ENCODE measurements around the gene TUT7. TPM values are rescaled to one million over a fixed set of nuclear protein-coding genes. Genes with fewer than 3 reads are reported as not detected.

The TUT7 gene
- total RNA-seq, 1 donor from 2014 or later: 26.6 TPM

DNA sequence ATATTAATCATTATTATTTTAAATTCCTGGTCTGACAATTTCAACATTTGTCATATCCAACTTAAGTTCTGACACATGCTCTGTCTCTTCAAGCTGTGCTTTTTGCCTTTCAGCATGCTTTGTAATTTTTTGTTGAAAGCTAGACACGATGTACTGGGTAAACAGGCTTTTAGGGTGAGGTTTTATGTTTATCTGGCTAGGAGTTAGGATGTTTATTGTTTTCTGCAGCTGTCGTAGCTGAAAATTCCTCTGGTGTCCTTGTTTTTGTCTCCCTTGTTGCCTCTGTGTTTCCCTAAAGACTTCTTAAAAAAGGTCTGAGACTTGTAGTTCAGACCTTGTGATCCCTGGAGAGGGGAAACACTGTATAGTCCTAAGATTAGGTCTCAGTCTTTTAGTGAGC lies 20.6 kb downstream of the TUT7 start:
- no peak overlapping the region for H3K4me3 Mint-ChIP-seq
- no peak for DNase-seq (ENCODE audit: low spot score in 2 of 2, unreplicated experiment in 2 of 2)
- H3K4me1 Mint-ChIP-seq: no peaks in the 10 kb centered on the region
- TF ChIP-seq, protein P1, sequence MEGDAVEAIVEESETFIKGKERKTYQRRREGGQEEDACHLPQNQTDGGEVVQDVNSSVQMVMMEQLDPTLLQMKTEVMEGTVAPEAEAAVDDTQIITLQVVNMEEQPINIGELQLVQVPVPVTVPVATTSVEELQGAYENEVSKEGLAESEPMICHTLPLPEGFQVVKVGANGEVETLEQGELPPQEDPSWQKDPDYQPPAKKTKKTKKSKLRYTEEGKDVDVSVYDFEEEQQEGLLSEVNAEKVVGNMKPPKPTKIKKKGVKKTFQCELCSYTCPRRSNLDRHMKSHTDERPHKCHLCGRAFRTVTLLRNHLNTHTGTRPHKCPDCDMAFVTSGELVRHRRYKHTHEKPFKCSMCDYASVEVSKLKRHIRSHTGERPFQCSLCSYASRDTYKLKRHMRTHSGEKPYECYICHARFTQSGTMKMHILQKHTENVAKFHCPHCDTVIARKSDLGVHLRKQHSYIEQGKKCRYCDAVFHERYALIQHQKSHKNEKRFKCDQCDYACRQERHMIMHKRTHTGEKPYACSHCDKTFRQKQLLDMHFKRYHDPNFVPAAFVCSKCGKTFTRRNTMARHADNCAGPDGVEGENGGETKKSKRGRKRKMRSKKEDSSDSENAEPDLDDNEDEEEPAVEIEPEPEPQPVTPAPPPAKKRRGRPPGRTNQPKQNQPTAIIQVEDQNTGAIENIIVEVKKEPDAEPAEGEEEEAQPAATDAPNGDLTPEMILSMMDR (IDR thresholded peaks at IDR 0.05; ENCODE audit: unreplicated experiment): no peak
- H3K9me3 Mint-ChIP-seq: peaks cover 13% of the 10 kb centered on the region
- peaks cover 58% of the 10 kb centered on the region for H3K36me3 Mint-ChIP-seq
- no peaks in the 10 kb centered on the region for H3K27me3 Mint-ChIP-seq (ENCODE audit: low read depth)
- H3K27ac Mint-ChIP-seq: no peak overlapping the region

DNA sequence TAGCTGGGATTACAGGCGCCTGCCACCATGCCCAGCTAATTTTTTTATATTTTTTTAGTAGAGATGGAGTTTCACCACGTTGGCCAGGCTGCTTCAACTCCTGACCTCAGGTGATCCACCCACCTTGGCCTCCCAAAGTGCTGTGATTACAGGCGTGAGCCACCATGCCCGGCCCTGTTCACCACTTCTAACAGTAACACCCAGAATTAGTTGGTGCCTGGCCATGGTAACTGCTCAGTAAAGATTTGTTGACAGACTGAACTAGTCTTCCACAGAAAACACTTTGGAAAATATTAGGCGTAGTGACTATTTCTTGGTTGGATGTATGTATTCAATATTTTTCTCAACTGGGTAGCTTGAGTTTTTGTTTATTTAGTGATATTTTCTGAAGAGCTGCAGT lies 24.0 kb downstream of the TUT7 start:
- Mint-ChIP-seq H3K27me3 (ENCODE audit: low read depth) (no peaks in the 10 kb centered on the region), H3K4me3 (no peak overlapping the region), H3K4me1 (no peaks in the 10 kb centered on the region), H3K36me3 (peaks cover 51% of the 10 kb centered on the region), H3K9me3 (peaks cover 13% of the 10 kb centered on the region), H3K27ac (no peak overlapping the region)
- TF ChIP-seq, protein P1 (IDR thresholded peaks at IDR 0.05; ENCODE audit: unreplicated experiment): no peak
- DNase-seq (ENCODE audit: low spot score in 2 of 2, unreplicated experiment in 2 of 2): no peak

DNA sequence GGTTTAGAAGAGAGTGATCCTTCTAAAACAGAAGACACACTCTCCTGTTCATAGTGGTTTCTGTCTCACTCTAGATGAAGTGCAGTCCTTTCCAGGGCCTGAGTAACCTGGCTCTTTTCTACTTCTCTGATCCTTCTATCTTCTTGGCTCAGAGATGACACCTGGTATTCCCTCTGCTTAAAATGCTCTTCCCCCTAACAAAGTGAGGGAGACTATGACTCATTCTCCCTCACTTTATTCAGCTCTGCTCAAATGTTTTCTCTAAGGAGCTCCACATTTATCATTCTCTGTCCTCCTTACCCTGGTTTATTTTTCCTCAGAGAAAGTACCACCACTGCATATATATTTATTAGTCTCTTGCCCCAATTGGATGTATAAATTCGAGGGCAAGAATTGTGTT lies 24.6 kb downstream of the TUT7 start:
- peaks cover 49% of the 10 kb centered on the region for H3K36me3 Mint-ChIP-seq
- TF ChIP-seq, protein P1 (IDR thresholded peaks at IDR 0.05; ENCODE audit: unreplicated experiment): no peak
- DNase-seq (ENCODE audit: low spot score in 2 of 2, unreplicated experiment in 2 of 2): no peak
- H3K9me3 Mint-ChIP-seq: peaks cover 13% of the 10 kb centered on the region
- H3K27ac Mint-ChIP-seq: no peak overlapping the region
- H3K4me1 Mint-ChIP-seq: no peaks in the 10 kb centered on the region
- no peak overlapping the region for H3K4me3 Mint-ChIP-seq
- H3K27me3 Mint-ChIP-seq (ENCODE audit: low read depth): no peaks in the 10 kb centered on the region

DNA sequence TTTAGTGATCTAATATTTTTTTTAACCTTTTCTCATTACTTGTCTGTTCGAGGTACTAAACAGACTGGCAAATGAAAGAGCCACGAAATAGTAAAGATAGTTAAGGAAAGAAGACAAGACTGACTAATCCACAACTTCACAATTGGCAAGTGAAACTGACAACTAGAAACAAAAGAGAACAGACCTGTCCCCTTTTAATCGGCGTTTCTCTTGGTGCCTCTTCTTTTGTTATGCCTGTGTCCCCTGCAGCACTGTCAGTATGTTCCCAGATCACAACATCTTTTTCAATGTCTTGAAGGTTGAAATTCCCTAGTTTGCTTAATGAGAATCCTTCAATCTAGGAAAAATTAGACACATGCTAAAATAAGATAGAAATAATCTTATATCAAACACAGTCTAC lies 26.1 kb downstream of the TUT7 start:
- Mint-ChIP-seq H3K4me1 (no peaks in the 10 kb centered on the region), H3K36me3 (peaks cover 46% of the 10 kb centered on the region), H3K4me3 (no peak overlapping the region), H3K27ac (no peak overlapping the region), H3K27me3 (ENCODE audit: low read depth) (no peaks in the 10 kb centered on the region), H3K9me3 (peaks cover 12% of the 10 kb centered on the region)
- no peak for DNase-seq (ENCODE audit: low spot score in 2 of 2, unreplicated experiment in 2 of 2)
- TF ChIP-seq, protein P1 (IDR thresholded peaks at IDR 0.05; ENCODE audit: unreplicated experiment): no peak

DNA sequence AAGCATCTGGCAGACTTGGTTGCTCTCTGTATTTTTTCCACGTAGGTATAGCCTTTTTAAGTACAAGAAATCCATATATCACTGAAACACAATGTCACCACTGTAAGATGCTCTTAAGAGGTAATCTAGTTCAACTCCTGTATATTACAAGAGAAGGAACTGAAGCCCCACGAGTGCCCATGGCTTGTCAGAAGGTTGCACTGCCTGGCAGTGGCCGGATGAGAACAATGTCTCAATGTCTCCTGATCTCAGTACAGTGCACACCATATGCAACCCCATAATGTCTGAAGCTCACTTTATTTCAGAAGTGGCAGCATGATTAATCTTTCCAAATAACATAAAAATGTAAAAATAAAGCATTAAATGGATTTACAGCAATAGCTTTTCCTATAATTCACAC lies 27.7 kb downstream of the TUT7 start:
- no peaks in the 10 kb centered on the region for H3K9me3 Mint-ChIP-seq
- H3K4me1 Mint-ChIP-seq: no peaks in the 10 kb centered on the region
- no peak overlapping the region for H3K27ac Mint-ChIP-seq
- H3K27me3 Mint-ChIP-seq (ENCODE audit: low read depth): no peaks in the 10 kb centered on the region
- DNase-seq (ENCODE audit: low spot score in 2 of 2, unreplicated experiment in 2 of 2): no peak
- TF ChIP-seq, protein P1 (IDR thresholded peaks at IDR 0.05; ENCODE audit: unreplicated experiment): no peak
- H3K4me3 Mint-ChIP-seq: no peak overlapping the region
- H3K36me3 Mint-ChIP-seq: peaks cover 46% of the 10 kb centered on the region

DNA sequence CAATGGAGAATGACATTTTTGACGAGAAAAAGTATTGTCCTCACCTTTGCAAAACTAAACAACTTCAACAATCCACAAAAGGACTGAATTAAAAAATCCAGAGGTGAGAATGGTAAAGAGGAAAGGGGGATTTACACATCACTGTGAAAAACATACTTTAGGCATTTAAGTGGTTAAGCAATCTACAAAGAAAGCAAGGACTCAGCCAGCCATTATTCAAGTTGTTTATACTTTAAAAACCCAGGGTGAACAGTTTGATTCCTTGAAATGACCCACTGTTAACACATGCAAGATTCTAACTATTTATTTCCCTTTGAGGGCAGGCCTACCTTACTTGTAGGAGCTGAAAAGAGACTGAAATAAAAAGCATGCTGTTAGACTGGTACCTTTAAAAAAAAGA lies 29.3 kb downstream of the TUT7 start:
- H3K27ac Mint-ChIP-seq: no peak overlapping the region
- peaks cover 54% of the 10 kb centered on the region for H3K36me3 Mint-ChIP-seq
- H3K4me1 Mint-ChIP-seq: no peaks in the 10 kb centered on the region
- no peak for DNase-seq (ENCODE audit: low spot score in 2 of 2, unreplicated experiment in 2 of 2)
- H3K9me3 Mint-ChIP-seq: no peaks in the 10 kb centered on the region
- no peaks in the 10 kb centered on the region for H3K27me3 Mint-ChIP-seq (ENCODE audit: low read depth)
- TF ChIP-seq, protein P1 (IDR thresholded peaks at IDR 0.05; ENCODE audit: unreplicated experiment): no peak
- no peak overlapping the region for H3K4me3 Mint-ChIP-seq
